GM12864 (cell line): ENCODE results near the gene PLEKHG5.
"Not testable (repeated sequence)": the region's sequence is repeated elsewhere in the genome, so short reads cannot be mapped to it uniquely, and the experiment has no call there.

Experiments used
- DNase-seq: peaks from one replicate; pipeline ENCODE4 v3.0.0-alpha.2; 2011; ENCODE audit warnings: low read depth
- H3K4me3 ChIP-seq: 2 replicates; pipeline ENCODE4 v1.5.1; 2011; ENCODE audit warnings: mild to moderate bottlenecking, low read depth, low read length, control low read depth
- CTCF ChIP-seq: IDR thresholded peaks from 2 replicates; pipeline ENCODE4 v1.5.1; 2011; ENCODE audit warnings: low read depth, mild to moderate bottlenecking, moderate library complexity, low read length, control low read depth, inconsistent platforms; ENCODE audit errors: missing control alignments

Gene PLEKHG5

GRCh38 chr1:6454856-6455751 lies 36.4 kb downstream of the PLEKHG5 start:
- no peak for TF ChIP-seq CTCF
- no peak for DNase-seq
- H3K4me3 ChIP-seq = no peak overlapping the region

- H3K4me3 ChIP-seq, DNase-seq: not testable (repeated sequence)
Observed at GRCh38 chr1:6453895-6454855, 37.3 kb downstream of the PLEKHG5 start.

GRCh38 chr1:6450943-6451373 lies 40.5 kb downstream of the PLEKHG5 start:
- DNase-seq = no peak
- no peak for TF ChIP-seq CTCF
- H3K4me3 ChIP-seq = no peak overlapping the region

GRCh38 chr1:6450486-6450885 lies 41.0 kb downstream of the PLEKHG5 start:
- not testable (repeated sequence) for DNase-seq, H3K4me3 ChIP-seq

- no peak for TF ChIP-seq CTCF
- no peak for DNase-seq
- no peak overlapping the region for H3K4me3 ChIP-seq
Observed at GRCh38 chr1:6450005-6450450, 41.4 kb downstream of the PLEKHG5 start.

GRCh38 chr1:6448749-6449631 lies 42.5 kb downstream of the PLEKHG5 start:
- no peak for TF ChIP-seq CTCF
- DNase-seq = no peak
- H3K4me3 ChIP-seq = no peak overlapping the region
